ENCODE results near the gene DLG2. TPM values are rescaled to one million over a fixed set of nuclear protein-coding genes. Genes with fewer than 3 reads are reported as not detected.

DLG2 gene
- total RNA-seq, 1 experiment from 2014 or later = 0.17 TPM

DNA sequence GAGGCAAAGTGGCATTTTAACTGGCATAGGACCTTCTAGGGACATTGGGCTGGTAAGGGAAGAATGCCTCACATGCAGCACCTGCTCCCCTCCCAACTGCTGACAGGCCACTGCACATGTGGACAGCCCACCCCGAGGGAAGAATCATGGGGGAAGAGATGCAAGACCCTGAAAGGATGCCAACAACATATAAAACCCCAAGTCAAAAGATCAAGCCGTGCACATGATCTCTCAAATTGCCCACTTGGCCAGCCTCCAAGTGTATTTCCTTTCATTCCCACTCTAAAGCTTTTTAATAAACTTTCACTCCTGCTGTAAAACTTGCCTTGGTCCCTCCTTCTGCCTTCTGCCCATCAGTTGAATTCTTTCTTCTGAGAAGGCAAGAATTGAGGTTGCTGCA, 1393.1 kb downstream of the DLG2 start:
- no peak for DNase-seq (ENCODE audit: low read depth)

DNA sequence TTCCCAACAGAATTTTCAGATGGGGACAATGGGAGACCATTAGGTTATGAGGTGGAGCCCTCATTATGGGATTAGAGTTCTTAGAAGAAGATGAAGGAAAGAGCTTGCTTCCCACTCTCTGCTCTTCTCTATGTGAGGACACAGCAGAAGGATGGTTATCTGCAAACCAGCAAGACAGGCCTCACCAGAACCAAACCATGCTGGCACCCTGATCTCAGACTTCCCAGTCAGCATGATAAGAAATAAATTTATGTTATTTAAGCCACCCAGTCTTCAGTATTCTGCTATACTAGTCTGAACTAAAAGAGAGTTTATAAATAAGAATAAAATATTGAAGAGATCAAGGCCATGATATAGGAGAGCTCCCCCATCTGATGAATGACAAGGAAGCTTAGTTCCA, 1394.6 kb downstream of the DLG2 start:
- DNase-seq (ENCODE audit: low read depth) = no peak

DNA sequence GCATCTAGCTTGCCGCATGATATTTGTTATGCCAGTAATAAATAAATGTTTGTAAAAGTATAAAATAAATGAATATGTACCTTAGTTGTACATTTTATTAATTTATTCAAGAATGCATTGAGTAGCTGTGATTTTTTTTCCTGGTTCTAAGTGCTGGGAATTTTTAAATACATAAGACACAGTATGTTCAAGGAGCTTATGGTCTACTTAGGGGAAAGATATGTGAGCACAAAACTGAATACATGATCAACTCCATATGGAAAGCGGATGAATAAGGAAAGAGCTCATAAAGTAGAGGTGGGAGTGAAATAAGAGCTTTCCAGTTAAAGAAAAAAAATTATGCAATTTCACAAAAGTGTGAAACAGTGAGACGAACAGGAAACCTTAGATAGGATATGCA, 1396.7 kb downstream of the DLG2 start:
- no peak for DNase-seq (ENCODE audit: low read depth)

DNA sequence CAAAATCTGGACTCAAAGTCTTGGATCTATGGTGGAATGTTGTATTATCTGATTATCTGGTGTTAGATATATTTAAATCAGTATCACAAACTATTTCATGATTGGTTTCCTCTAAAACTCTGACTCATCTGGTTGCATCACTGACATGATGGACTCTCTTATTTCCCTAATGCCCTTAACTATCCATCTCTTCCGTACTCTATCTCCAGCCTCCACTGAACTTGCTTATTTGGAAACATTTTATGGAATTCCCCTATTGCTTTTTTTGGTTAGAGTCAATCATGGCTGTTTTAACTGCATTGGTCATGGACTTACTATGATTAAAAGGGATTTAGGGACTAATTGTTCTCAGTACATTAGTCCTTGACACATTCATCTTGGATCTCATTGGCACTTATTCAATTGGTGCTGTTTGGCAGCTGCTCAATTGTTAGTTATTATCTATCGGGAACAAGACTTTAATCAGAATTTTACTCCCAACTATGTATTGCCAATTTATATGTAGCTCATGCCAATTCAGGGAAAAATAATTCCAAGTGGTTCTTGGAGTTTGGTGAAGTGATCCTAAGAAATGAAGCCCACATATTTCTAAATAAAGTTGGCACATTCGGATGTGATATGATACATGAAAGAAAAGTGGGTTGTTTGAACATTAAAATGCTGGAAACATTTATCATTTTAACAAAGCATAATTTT, 1399.0 kb downstream of the DLG2 start:
- DNase-seq (ENCODE audit: low read depth) = no peak

DNA sequence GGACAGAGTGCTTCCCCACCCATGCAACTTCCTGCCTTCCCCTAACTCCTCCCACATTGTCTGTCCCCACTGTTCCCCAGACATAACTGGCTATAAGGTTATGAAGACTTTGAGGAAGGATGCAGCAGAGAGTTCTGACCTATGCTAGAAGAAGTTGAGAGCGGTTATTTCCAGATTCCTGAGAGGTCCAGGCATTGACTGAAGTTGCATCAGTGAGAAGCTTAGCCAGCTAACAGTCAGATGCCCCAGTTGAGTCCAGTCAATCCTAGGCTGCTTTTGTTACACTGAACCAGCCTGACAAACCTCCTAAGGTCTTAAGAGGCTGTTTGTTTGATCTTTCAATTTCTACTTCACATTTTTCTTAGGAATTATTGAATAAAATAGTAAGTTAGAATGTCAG, 1403.1 kb downstream of the DLG2 start:
- no peak for DNase-seq (ENCODE audit: low read depth)

DNA sequence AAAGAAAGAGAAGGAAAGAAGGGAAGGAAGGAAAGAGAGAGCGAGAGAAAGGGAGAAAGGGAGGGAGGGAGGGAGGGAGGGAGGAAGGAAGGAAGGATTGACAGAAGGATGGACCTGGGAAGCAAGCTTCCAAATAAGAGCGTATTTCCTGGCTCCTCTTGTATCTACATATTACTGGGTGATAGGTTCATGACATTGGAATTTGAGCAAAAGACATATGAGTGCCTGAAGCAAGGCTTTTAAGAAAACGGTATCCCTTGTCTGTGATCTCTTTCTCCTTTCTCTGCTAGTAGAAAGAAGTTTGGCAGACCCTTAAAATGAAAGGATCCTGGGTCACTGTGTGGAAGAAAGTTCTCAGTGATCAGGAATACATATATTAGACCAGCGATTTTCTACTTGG, 1408.8 kb downstream of the DLG2 start:
- DNase-seq (ENCODE audit: low read depth) = no peak

DNA sequence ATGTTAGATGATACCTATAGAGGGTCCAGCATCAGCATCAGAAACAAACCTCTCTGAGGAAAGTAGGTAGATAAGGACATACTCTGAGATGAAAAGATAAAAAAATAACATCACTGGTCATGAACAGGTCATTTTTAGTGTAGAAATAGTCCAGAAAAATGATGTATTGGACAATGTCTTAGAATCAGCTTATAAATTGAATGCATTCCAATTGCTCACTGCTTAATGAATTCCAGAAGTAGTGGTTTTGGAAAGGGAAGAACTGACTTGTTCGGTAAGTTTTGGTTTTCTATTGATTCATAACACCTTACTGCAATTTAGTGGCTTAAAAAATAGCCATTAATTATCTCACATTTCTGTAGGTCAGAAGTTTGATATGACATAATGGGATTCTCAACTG, 1411.5 kb downstream of the DLG2 start:
- DNase-seq (ENCODE audit: low read depth) = no peak

DNA sequence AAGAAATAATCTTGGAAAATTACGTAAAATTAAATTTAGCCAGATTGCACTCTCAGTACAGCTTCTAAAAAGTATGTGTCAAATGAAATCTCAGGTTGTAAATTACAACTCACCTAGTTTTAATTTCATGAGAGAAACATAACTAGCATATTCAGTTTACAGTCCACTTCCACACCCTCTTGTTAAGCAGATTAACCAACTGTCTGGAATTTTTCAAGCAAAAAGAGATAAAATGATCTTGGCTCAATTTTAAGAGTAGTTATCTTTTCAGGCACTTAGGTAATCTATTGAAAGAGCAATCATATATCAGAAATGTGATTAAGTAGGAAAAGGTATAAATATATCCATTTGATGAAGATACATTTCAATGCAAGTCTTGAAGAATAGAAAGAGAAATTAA, 1412.6 kb downstream of the DLG2 start:
- no peak for DNase-seq (ENCODE audit: low read depth)

DNA sequence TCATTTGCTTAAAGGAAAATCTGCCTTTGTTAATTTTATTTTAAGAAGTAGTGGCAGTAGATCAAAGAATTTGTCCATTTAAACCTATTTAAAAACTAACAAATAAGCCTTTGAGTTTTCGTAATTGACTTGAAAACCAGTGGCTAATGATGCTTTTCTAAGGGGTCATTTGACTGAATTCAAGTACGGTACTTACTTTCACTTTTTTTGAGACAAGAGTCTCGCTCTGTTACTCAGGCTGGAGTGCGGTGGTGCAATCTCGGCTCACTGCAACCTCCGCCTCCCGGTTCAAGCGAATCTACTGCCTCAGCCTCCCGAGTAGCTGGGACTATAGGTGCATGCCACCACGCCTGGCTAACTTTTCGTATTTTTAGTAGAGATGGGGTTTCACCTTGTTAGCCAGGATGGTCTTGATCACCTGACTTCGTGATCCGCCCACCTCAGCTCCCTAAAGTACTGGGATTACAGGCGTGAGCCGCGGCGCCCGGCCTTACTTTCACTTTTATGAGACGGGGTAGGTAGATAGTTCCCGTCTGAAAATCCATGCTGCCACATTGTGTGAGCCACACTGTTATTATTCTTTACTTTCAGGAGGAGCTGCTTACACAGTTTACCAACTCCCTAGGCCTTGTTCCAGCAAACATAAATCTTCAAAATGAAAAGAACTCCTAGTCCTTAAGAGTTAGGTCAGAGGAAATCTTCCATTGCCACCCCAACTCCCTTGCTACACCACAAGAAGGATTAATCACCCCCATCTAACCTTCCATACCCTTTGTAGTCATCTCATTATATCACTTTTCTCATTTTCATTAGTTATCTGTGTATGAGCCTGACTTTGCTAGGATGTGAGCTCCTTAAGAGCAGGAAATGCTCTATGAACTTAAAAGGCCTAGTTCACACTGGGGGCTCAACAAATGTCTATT, 1414.4 kb downstream of the DLG2 start:
- DNase-seq (ENCODE audit: low read depth) = no peak

DNA sequence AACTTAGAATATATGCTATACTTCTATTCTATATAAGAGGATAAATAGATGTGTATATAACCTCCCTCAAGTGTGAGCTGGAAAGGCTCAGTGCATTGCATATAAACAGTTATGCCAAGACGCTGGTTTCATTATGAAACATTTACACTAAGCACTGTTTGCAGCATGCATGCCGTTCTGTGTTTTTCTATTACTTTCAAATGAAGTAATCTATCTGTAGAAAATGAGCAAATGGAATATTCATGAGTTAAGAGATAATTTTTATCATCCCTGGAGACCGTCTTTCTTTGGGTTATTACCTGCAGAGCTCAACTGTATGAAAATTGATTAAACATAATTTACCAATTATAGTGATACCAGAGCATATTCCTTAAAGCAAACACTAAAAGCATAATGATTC, 1415.2 kb downstream of the DLG2 start:
- DNase-seq (ENCODE audit: low read depth) = no peak

DNA sequence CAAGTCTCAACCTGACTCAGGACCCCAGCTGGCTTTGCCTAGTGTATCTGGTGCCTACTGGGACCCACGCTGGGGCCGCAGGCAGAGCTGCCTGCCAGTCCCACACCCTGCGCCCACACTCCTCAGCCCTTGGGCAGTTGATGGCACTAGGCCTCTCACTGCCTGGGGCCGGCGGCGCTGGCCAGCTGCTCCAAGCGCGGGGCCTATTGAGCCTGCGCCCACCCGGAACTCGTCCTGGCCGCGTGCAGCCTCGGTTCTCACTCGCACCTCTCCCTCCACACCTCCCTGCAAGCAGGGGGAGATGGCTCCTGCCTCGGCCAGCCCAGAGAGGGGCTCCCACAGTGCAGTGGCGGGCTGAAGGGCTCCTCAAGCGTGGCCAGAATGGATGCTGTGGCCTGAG, 1432.4 kb downstream of the DLG2 start:
- no peak for DNase-seq (ENCODE audit: low read depth)

DNA sequence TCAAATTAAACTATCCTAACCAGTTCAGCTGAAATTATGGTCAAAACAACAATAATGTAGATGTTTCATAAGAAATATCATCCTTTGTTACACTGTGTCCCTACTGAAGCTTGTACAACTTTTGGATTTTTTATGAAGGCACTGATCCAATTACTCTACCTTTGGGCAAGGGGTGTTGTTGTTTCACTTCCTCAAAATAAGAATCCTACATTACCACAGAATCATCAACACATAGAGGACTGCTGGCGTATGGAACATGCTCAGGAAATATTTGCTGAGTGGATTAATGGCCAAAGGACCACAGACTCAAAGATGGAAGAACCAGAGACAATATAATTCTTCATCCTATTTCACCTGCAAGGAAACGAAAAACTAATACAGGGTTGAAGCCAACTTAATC, 1433.4 kb downstream of the DLG2 start:
- no peak for DNase-seq (ENCODE audit: low read depth)

DNA sequence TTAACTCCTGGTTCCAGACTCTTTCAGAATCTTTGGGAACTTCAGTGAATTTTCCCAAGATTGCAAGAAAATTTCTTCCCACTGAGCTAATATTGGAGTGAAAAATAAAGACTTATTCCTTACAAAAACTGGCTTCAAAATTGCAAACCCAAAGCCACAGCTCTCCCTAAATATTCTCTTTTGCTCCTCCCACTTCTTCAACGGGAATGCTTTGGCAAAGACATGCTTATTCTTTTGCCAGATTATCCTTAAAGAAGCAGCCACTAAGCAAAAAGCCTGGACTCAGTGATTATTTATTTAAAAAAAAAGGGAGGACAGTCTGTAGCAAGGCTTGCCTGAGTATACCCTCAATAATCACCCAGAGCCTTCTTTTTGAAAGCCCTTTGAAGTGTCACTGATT, 1438.6 kb downstream of the DLG2 start:
- no peak for DNase-seq (ENCODE audit: low read depth)

DNA sequence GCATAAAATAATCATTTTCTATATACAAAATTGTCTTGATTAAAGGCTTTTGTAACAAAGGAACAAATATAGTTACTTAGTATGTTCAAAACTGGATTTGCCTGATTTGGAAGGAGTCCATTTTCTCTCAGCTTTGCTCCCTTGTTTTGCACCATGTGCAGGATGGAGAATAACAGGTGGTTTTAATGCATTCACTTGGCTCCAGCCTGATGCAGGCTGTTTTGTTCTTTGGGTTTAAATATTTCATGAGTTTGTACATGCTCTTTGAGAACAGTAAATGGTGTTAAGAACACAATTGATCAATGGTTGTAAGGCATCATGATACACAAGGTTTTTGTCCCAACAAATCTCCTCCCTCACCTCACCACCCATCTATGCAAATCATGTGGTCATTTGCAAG, 1454.1 kb downstream of the DLG2 start:
- DNase-seq (ENCODE audit: low read depth) = no peak

DNA sequence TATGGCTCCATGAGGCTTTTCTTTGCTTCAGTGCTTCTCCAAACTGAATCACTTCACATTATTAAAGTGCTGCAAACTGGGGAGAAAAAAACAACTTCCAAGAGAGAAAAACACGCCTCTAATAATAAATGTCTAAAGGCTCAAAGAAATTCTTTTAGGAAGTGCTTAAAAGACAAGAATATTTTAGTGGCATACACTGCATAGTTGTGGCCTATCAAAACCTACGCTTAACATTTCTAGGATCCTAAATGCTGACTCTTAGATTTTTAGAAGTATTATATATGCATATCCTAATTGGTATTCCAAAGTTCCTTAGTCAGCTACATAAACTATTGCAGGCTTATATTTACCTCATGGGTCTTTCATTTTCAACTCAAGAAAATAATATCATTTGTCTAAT, 1462.0 kb downstream of the DLG2 start:
- no peak for DNase-seq (ENCODE audit: low read depth)

DNA sequence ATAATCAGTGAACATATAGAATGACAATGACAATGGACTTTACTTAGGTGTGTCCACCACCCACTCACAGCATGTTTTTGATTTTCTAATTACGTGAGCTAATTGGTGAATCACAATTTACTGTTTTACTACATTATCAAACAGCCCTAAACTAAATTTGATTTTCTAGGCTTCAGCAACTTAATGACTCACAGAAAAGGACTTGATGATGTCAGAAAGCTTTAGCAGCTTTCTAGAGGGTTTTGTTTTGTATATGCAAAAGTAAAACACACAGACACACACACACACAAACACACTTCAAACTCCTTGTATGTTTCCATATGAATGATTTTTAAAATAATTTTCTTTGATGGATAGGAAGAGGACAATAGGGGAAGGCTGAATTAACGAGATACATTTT, 1462.4 kb downstream of the DLG2 start:
- DNase-seq (ENCODE audit: low read depth) = no peak

DNA sequence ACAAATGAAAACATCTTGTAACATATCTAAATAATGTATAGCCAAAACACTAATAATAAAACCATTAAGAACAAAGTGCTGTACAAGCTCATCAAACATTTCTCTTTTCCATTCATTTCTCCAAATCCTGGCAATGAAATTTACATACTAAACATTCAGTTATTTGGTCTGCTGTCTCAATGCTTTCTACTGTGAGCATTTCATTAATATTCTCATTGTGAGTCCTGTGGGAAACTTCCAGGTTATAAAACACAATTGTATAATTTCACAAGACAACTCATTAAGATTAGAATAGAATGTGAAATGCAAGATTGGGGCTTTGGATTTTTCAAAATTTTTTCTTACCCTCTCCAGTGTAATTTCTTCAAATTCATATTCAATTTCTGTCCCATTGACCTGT, 1464.0 kb downstream of the DLG2 start:
- no peak for DNase-seq (ENCODE audit: low read depth)

DNA sequence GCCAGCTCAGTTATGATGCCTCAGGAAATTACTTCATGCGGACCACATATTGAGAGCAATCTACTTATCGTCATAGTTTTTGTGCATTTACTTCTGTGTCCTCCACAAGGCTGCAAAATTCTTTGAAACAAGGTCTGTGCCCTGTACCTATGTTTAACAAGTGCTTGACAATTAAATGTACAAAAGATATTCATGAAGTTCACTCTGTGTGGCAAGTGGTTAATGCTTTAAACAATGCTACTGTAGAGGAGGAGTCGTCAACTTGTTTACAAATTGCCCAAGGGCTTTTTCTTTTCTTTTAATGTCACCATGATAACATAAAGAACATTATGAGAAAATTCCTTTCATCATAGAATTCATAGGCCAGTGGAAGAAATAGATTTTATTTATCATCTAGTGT, 1469.5 kb downstream of the DLG2 start:
- no peak for DNase-seq (ENCODE audit: low read depth)

DNA sequence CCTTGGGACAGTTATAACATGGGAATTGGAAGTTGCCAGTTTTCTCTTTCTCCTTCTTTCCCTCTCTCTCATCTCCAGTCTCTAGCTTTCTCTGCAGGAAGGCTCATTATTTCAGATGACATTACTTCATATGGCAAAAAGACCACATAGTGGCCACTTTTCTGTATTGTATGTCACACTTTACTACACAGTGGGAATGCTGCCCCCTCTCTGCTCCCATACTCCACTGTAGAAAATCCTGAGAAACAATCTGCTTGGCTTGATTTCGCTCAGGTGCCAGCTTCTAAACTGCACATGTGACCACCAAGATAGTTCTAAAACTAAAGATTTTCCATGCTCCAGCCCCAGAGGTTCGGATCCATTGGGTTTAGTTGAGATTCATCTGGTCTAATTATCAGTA, 1480.3 kb downstream of the DLG2 start:
- DNase-seq (ENCODE audit: low read depth) = no peak

DNA sequence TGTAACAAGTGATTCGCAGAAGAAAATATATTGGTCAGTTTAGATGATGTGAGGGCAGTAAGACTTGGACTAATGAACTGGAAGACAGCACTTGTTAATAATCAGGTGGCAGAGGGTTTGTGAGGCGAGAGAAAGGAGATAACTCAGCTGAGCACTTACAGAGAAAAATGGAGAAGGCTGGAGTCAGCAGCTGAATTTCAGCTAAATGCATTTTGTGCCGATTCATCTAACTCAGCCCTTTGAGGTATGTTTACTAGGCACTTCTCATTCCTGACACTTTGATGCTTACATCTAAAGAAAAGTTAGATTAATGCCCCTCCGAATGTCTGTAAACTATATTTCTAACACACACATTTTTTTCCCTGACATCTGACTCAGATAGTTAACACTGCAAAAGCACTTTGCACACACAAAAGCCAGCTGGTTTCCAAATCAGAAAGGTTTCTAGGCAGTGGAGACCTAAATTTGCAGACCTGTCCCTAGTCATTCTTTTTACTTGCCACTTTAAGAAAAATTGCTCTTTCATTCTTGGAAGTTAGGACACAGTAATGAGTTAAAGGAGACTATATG, 1481.4 kb downstream of the DLG2 start:
- DNase-seq (ENCODE audit: low read depth) = no peak

DNA sequence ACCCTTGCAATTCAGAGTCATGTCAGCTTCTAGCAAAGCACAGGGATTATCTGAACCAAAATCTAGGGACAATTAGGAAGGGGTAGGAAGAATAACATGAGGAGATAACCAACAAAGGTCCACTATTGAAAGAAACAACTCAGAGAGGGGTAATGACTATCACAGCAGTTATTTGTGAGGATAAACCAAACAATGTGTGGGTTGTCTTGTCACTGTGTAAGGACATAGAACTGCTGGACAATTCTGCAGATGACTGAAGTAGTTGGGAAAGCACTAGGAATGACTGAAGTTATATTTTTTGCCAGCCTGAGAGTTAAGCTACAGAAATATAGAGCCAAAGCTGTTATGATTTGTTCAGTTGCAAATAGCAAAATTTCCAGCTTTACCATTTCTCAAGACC, 1482.6 kb downstream of the DLG2 start:
- no peak for DNase-seq (ENCODE audit: low read depth)

DNA sequence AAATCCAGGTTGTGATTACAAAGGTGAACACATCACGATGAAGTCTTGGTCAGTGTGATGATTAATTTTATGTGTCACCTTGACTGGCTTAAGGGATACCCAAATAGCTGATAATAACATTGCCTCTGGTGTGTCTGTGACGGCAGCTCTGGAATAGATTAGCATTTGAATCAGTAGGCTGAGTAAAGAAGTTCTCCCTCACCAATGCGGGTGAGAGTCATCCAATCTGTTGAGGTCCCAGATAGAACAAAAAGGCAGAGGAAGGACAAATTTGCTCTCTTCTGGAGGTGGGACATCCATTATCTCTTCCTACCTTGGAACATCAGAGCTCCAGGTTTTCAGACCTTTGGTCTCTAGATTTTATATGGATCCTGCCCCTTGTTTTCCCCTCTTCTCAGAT, 1484.7 kb downstream of the DLG2 start:
- DNase-seq (ENCODE audit: low read depth) = no peak

Data from LHCN-M2 (cell line).